SK-N-SH treated with all-trans-retinoic acid at 6 μM for 48 hours (cell line): Measurements from ENCODE around the gene GHRH.

Source experiments
- ATAC-seq: fragments of 200-7000 bp; cut with Tn5 transposase; 3 replicates; pipeline ENCODE4 v1.9.1; 2020; ENCODE audit warnings: mild to moderate bottlenecking, moderate library complexity
- BACH2 ChIP-seq: fragments of 250-450 bp; sonication (Bioruptor Pico); IDR thresholded peaks from 2 replicates; pipeline ENCODE4 v1.9.0; 2021; ENCODE audit warnings: mild to moderate bottlenecking, borderline replicate concordance
- CSRNP3 ChIP-seq: fragments of 250-450 bp; sonication (Bioruptor Pico); IDR thresholded peaks from 2 replicates; pipeline ENCODE4 v1.5.1; 2021; ENCODE audit warnings: mild to moderate bottlenecking, moderate library complexity
- ISL1 ChIP-seq: fragments of 250-450 bp; sonication (Bioruptor Pico); IDR thresholded peaks from 2 replicates; pipeline ENCODE4 v2.1.2; 2022; ENCODE audit warnings: mild to moderate bottlenecking, moderate library complexity
- OSR1 ChIP-seq: fragments of 250-450 bp; sonication (Bioruptor Pico); IDR thresholded peaks from 2 replicates; pipeline ENCODE4 v1.8.0; 2022; ENCODE audit warnings: moderate library complexity, mild to moderate bottlenecking, inconsistent platforms
- PPARA ChIP-seq: fragments of 250-450 bp; sonication (Bioruptor Pico); IDR thresholded peaks from 2 replicates; pipeline ENCODE4 v1.5.0; 2020; ENCODE audit warnings: mild to moderate bottlenecking, borderline replicate concordance
- RARB ChIP-seq: fragments of 250-450 bp; sonication (Bioruptor Pico); IDR thresholded peaks from 2 replicates; pipeline ENCODE4 v1.8.0; 2021; ENCODE audit warnings: mild to moderate bottlenecking, moderate library complexity
- SNAI2 ChIP-seq: fragments of 250-450 bp; sonication (Bioruptor Pico); IDR thresholded peaks from 2 replicates; pipeline ENCODE4 v1.5.0; 2020; ENCODE audit warnings: mild to moderate bottlenecking, moderate library complexity
- TOX ChIP-seq: fragments of 250-450 bp; sonication (Bioruptor Pico); IDR thresholded peaks from 2 replicates; pipeline ENCODE4 v1.8.0; 2021; ENCODE audit warnings: mild to moderate bottlenecking, moderate library complexity, borderline replicate concordance
- ZC3H10 ChIP-seq: fragments of 250-450 bp; sonication (Bioruptor Pico); IDR thresholded peaks from 2 replicates; pipeline ENCODE4 v1.5.1; 2021; ENCODE audit warnings: mild to moderate bottlenecking, moderate library complexity
- ZFP3 ChIP-seq: fragments of 250-450 bp; sonication (Bioruptor Pico); IDR thresholded peaks from 2 replicates; pipeline ENCODE4 v1.5.0; 2020; ENCODE audit warnings: mild to moderate bottlenecking, moderate library complexity
- ZNF565 ChIP-seq: fragments of 450-650 bp; formaldehyde crosslinking; conservative IDR thresholded peaks from 2 replicates; pipeline ENCODE4 v1.5.0; 2020; ENCODE audit warnings: low read depth, mild to moderate bottlenecking, moderate library complexity
- ZNF70 ChIP-seq: fragments of 450-650 bp; formaldehyde crosslinking; IDR thresholded peaks from 2 replicates; pipeline ENCODE4 v1.5.0; 2020; ENCODE audit warnings: mild to moderate bottlenecking, moderate library complexity
- ZNF8 ChIP-seq: fragments of 450-650 bp; formaldehyde crosslinking; IDR thresholded peaks from 2 replicates; pipeline ENCODE4 v1.5.0; 2020; ENCODE audit warnings: mild to moderate bottlenecking, moderate library complexity
- TF ChIP-seq, protein P1 (sequence below): fragments of 250-450 bp; sonication (Bioruptor Pico); IDR thresholded peaks from 2 replicates; pipeline ENCODE4 v1.5.1; 2020; ENCODE audit warnings: low read depth, mild to moderate bottlenecking, moderate library complexity
- TF ChIP-seq, protein P2 (sequence below): fragments of 250-450 bp; sonication (Bioruptor Pico); IDR thresholded peaks from 2 replicates; pipeline ENCODE4 v1.5.0; 2020; ENCODE audit warnings: mild to moderate bottlenecking, moderate library complexity

GHRH gene

DNA sequence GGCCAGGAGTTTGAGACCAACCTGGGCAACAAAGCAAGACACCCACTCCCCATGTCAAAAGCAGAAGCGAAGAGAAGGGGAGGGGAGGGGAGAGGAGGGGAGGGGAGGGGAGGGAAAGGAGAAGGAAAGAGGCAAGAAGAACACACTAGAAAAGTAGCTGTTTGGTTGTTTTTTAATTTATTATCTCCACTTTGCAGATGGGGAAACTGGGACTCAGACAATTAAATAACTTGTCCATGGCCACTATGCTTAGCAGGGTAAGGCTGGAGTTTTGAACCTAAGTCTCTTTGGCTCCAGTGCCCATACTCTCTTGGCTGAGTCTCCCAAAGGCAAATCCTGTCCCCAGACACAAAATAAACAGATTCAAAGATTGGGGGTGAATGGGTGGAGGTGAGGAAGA is 12.4 kb upstream of the GHRH start (continued):
- TF ChIP-seq, protein P1, sequence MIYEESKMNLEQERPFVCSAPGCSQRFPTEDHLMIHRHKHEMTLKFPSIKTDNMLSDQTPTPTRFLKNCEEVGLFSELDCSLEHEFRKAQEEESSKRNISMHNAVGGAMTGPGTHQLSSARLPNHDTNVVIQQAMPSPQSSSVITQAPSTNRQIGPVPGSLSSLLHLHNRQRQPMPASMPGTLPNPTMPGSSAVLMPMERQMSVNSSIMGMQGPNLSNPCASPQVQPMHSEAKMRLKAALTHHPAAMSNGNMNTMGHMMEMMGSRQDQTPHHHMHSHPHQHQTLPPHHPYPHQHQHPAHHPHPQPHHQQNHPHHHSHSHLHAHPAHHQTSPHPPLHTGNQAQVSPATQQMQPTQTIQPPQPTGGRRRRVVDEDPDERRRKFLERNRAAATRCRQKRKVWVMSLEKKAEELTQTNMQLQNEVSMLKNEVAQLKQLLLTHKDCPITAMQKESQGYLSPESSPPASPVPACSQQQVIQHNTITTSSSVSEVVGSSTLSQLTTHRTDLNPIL (CRISPR knock-in tag): no peak
- TF ChIP-seq TOX (CRISPR knock-in tag) (no peak), ISL1 (CRISPR knock-in tag) (no peak), PPARA (no peak), ZNF70 (CRISPR knock-in tag) (no peak)
- TF ChIP-seq, all 23 proteins: peak for 0

GRCh38 chr20:37271421-37271768 is 9.8 kb upstream of the GHRH start:
- TF ChIP-seq ZFP3 (CRISPR knock-in tag): no peak
- TF ChIP-seq, protein P1 (CRISPR knock-in tag): no peak
- TF ChIP-seq CSRNP3 (CRISPR knock-in tag): no peak
- no peak for TF ChIP-seq ZNF70 (CRISPR knock-in tag)
- TF ChIP-seq OSR1 (CRISPR knock-in tag): no peak
- no peak for TF ChIP-seq RARB (CRISPR knock-in tag)
- TF ChIP-seq ISL1 (CRISPR knock-in tag): no peak
- TF ChIP-seq ZC3H10 (CRISPR knock-in tag): no peak
- TF ChIP-seq, protein P2, sequence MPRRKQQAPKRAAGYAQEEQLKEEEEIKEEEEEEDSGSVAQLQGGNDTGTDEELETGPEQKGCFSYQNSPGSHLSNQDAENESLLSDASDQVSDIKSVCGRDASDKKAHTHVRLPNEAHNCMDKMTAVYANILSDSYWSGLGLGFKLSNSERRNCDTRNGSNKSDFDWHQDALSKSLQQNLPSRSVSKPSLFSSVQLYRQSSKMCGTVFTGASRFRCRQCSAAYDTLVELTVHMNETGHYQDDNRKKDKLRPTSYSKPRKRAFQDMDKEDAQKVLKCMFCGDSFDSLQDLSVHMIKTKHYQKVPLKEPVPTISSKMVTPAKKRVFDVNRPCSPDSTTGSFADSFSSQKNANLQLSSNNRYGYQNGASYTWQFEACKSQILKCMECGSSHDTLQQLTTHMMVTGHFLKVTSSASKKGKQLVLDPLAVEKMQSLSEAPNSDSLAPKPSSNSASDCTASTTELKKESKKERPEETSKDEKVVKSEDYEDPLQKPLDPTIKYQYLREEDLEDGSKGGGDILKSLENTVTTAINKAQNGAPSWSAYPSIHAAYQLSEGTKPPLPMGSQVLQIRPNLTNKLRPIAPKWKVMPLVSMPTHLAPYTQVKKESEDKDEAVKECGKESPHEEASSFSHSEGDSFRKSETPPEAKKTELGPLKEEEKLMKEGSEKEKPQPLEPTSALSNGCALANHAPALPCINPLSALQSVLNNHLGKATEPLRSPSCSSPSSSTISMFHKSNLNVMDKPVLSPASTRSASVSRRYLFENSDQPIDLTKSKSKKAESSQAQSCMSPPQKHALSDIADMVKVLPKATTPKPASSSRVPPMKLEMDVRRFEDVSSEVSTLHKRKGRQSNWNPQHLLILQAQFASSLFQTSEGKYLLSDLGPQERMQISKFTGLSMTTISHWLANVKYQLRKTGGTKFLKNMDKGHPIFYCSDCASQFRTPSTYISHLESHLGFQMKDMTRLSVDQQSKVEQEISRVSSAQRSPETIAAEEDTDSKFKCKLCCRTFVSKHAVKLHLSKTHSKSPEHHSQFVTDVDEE (CRISPR knock-in tag): no peak
- no peak for TF ChIP-seq TOX (CRISPR knock-in tag)
- no peak for TF ChIP-seq ZNF8 (CRISPR knock-in tag)
- TF ChIP-seq ZNF565 (CRISPR knock-in tag): no peak
- TF ChIP-seq BACH2 (CRISPR knock-in tag): no peak
- TF ChIP-seq, all 23 proteins: peak for 0
- ATAC-seq: no peak

DNA sequence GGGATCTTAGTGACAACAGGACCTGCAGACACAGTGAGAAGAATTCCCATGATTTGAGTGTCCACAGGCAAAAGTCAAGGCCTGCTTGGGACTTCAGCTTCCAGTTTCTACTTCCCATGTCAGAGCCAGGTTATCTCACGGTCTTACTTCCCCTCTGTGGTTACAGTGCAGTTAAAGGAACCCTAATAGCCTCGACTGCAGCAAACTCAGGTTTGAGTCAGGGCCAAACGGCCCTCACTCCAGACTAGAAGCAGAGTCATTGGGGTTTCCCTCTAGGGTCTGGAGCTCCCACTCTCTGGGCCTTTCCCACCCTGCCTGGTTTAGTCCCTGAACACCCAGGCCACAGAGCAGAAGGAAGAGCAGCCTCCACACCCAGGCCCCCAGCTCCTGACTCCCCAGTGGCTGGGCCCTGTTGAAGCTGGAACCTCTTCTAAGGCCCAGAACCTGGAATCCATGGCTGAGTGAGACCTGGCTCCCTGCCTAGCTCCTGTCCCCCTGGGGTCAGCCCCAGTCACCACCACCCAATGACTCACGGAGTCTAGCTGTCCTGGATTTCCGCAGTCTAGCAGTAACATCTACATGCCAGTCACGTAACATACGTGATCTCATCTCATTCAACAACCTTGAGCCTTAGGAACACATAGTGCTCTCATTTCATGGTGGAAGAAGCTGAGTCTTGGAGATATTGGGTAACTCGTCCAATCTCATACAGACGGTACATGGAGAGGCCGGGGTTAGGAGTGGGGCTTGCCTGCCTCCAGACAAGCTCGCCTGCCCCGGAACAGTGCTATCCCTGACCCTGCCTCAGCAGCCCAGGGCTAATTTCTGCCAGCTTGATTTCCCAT is 9.2 kb upstream of the GHRH start:
- TF ChIP-seq ZNF565 (CRISPR knock-in tag) (no peak), OSR1 (CRISPR knock-in tag) (no peak), CSRNP3 (CRISPR knock-in tag) (no peak), SNAI2 (CRISPR knock-in tag) (no peak), ZFP3 (CRISPR knock-in tag) (no peak), ZNF8 (CRISPR knock-in tag) (no peak)
- TF ChIP-seq, protein P2 (CRISPR knock-in tag): no peak
- ATAC-seq: no peak
